LoVo (cell line): ENCODE measurements around the gene PWP2.
"Not testable (repeated sequence)": the region's sequence is repeated elsewhere in the genome, so short reads cannot be mapped to it uniquely, and the experiment has no call there.

ENCODE experiments used
- DNase-seq: peaks from one replicate; pipeline ENCODE4 v3.0.0-alpha.2; 2016; ENCODE audit warnings: low spot score

PWP2 gene

DNA sequence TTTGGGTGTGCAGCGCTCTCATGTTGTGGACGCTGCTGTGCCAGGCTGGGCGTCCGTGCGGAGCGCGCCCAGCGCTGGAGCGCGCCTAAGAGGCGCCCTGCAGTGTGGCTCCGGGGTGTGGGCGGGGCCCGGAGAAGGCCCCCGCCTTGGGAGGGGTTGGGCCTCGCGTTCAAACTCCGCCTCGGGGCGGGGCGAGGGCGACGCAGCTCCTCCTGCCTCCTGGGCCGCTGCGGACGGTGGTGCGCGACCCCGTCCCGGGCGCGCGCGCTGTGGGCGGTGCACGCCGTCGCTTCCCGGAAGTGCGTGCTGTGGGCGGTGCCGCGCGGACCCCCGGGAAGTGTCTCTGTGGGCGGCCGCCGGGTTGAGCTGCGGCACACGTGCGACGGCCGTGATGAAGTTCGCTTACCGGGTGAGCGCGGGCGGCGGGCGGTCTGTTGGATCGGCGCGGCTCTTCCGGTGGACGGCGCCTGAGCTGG is at the start of gene PWP2:
Gene PWP2, plus strand, starts transcription at position 374 of the 476 bp plus-strand sequence. Its CDS starts 18 bp downstream, at position 392.
- not testable (repeated sequence) for DNase-seq

- DNase-seq = no peak
These were observed 49.1 kb upstream of the PWP2 start for GRCh38 chr21:44057960-44058651.

GRCh38 chr21:44058652-44058964 is 48.6 kb upstream of the PWP2 start:
- no peak for DNase-seq

- no peak for DNase-seq
These were observed 48.2 kb upstream of the PWP2 start for GRCh38 chr21:44058981-44059380.

- no peak for DNase-seq
These were observed 47.5 kb upstream of the PWP2 start for GRCh38 chr21:44059710-44060109.

- DNase-seq = no peak
These were observed 44.8 kb upstream of the PWP2 start for GRCh38 chr21:44062380-44062779.

GRCh38 chr21:44063151-44063912 is 43.9 kb upstream of the PWP2 start:
- no peak for DNase-seq

DNA sequence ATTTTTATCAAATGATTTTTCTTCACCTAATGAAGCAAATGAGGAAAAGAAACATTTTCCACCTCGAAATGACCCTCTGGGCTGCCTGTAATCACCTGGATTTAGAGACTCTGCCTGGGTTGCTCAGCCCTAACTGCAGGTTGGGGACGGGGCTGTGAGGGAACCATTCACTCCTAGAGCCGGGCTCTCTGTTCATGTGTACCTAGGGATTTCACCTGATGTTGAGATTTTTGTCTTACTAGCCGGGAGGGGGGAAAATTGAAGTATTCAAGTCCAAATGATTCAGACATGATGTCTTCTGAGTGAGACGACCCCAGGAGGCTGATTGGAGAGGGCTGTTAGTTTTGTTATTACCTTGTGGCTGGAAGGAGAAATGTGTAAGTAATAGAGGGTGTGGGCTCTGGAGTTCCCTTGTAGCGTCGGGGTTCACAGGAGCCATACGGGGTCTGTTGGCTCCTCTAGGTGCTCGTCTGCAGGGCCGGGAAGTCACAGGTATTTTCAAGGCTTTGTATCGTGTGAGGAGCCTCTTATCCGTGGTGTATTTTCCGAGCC is 42.3 kb upstream of the PWP2 start:
- DNase-seq = no peak

- no peak for DNase-seq
These were observed 41.8 kb upstream of the PWP2 start for GRCh38 chr21:44065428-44065827.

GRCh38 chr21:44066116-44066515 is 41.1 kb upstream of the PWP2 start:
- no peak for DNase-seq

DNA sequence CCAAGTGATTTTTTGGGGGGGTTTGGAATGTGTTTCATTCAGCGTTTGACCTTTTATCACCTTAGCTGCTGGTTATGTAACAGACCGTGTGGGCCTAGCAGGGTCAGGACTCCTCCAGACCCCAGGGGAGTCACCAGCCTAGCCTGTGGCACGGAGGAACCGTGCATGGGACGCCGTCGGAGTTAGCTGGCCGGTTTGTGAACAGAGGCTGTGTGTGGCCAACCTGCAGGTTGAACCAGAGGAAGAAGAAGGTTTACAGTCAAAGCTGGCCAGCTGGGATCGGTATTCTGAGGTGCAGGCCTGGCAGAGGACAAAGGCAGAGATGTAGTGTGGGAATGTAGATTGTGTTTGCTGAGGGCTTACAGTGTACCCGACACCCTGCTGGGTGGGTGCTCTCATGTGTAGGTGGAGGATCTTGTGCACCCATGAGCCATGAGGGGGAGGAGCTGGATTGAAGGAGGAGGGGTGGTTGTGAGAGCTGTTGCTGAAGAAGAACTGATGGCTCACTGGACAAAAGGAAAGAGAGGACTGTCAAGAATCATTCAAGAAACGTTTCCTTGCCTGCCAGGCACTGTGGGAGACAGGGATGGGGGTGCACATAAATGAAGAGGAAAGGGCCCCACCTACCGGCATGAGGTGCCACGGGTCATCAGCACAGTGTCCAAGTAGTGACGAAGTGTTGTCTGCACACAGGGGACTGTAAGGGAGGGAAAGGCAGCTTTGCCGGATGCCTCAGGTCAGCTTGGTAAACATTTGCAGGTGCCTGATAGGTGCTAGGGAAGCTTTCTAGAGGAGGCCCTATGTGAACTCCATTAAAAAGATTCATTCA is 40.0 kb upstream of the PWP2 start:
- no peak for DNase-seq

DNA sequence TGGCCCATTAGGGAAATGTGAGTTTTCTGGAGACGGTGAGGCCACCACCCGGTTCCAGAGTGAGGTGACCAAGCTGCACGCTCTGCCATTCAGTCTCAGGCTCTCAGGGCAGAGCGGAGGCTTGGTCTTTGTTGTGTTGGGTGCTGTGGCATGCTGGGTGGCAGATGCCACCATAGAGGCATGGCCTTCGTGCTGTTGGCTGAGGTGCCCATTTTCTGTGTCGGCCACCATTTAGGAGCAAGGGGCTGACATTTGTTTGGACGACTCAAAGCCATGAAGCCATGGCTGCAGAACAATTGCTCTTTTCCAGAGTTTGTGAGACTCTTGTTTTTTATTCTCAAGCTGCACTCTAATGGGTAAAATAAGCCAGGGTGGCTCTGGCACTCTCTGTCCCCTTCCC is 36.8 kb upstream of the PWP2 start:
- no peak for DNase-seq

DNA sequence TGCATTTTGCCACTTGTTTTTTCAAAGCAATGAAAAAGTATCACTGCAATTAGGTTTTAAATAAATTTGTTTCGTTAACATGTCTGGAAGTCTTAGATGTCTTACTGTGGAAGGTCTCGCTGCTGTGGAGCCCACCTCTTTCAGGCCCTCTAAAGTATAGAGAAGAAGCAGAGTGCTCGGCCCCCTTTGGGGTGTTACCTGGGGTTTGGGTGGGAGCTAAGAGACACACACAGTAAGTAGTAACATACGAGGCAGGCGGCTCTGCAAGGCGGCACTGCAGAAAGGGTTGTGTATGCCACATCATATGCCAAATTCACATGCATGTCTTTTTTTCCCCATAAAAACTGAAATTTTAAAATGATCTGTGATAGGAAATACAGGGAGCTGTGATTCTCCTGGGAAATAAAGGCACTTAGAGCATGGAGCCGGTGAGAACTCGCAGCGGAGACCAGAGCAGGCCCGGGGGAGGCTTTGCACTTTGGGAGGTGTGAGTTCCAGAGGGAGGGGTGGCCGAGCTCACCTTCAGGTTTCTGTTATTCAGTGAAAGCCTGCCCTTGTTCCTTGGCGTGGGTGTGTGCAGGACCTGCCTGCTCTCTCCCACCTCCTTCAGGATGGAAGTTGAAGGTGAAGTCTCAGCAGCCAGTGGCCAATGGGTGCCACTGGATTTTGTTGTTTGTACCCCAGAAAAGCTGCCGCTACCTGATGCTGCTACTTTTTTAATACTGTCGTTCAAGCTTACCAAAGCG is 35.7 kb upstream of the PWP2 start:
- DNase-seq = no peak

GRCh38 chr21:44072111-44072510 is 35.1 kb upstream of the PWP2 start:
- DNase-seq = no peak

DNA sequence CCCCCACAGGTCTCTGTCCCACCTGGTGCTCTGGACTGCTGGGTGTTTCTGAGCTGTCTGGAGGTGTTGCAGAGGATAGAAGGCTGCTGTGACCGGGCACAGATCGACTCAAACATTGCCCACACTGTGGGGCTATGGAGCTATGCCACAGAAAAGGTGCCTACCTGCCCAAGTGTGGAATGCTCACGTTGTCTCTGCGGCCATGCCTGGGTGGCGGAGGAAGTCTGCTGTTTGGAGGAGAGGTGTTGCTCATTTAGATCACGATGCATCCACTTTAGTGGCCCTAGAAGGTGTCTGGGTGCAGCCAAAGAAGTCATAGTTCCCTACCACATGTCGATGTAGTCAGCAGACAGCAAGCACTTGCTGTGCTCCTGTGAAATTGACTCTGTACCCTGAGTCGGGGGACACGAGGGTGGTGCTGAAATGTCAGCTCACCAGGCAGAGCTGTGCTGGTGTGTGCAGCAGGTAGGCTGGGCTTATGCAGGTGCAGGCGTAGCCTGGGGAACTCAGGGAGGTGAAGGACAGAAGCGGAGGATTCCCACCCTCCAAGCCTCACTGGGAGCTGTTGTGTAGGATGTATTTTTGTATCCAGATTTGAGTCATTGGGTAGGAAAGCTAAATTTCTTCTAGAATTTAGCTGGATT is 32.8 kb upstream of the PWP2 start:
- no peak for DNase-seq

GRCh38 chr21:44076316-44076715 is 30.9 kb upstream of the PWP2 start:
- DNase-seq = no peak

DNA sequence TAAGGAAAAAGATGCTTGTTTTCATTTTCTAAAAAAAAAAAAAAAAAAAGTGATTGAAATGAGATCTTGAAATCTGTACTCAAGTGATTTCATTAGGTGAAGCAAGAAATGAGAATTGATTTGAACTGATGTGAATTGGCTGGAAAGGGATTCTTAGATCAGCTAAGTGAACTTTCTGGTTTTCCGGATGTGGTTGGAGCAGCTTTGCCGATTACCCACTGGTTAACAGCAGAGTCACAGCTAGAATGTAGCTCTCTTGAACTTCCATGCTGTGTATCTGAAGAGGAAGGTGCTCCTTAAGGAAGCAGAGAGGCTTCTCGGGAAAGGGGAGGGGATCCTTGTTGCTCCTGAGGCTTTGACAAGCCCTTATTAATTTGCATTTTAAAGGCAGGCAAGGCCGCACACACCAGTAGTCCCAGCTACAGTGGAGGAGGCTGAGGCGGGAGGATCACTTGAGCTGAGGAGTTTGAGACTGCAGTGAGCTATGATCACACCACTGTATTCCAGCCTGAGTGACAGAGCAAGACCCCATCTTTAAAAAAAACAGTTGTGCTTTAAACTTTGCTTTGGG is 28.7 kb upstream of the PWP2 start:
- no peak for DNase-seq

- no peak for DNase-seq
These were observed 27.8 kb upstream of the PWP2 start for GRCh38 chr21:44079446-44079845.

GRCh38 chr21:44079846-44080245 is 27.4 kb upstream of the PWP2 start:
- no peak for DNase-seq

DNA sequence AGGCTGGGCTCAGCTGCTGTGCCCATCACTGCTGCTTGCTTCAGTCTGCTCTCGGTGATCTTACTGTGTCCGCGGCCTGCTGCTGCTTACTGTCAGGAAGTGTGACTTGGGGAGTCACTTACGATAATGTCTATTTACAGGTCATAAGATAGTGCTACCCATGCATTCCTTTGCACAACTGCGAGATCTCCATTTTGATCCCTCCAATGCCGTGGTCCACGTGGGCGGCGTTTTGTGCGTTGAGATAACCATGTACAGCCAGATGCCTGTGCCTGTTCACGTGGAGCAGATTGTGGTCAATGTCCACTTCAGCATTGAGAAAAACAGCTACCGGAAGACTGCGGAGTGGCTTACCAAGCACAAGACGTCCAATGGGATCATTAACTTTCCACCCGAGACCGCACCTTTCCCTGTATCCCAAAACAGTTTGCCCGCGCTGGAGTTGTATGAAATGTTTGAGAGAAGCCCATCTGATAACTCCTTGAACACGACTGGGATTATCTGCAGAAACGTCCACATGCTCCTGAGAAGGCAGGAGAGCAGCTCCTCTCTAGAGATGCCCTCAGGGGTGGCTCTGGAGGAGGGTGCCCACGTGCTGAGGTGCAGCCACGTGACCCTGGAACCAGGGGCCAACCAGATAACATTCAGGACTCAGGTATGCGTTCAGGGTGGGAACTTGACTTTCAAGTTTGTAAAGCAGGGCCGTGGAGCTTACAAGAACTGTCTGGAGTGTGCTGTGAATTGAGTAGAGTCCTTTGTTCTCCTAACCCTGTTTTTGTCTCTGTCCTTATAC is 24.4 kb upstream of the PWP2 start:
- DNase-seq = no peak
